GM10248 (cell line): ENCODE measurements around the gene MRPL12.

Source experiments
- CTCF ChIA-PET: fragments of 300-600 bp; sonication (Branson Sonifier 250); formaldehyde crosslinking; extraction: SDS; loops from one replicate; lab custom pipeline; 2021; ENCODE audit warnings: antibody characterized with exemption; lab: Yijun Ruan, JAX
- POLR2A ChIA-PET: fragments of 350-650 bp; sonication (Branson Sonifier 250); formaldehyde crosslinking; extraction: SDS; loops from one replicate; lab custom pipeline; 2020; ENCODE audit warnings: antibody characterized with exemption; lab: Yijun Ruan, JAX
- DNase-seq: peaks from one replicate; pipeline ENCODE4 v3.0.0; 2012; ENCODE audit errors: extremely low spot score
- TF ChIP-seq, protein P1 (sequence below): IDR thresholded peaks from 2 replicates; pipeline ENCODE4 v1.5.1; 2012; ENCODE audit warnings: mild to moderate bottlenecking, low read depth; ENCODE audit errors: extremely low read depth, missing control alignments, control extremely low read depth

Gene MRPL12

DNA sequence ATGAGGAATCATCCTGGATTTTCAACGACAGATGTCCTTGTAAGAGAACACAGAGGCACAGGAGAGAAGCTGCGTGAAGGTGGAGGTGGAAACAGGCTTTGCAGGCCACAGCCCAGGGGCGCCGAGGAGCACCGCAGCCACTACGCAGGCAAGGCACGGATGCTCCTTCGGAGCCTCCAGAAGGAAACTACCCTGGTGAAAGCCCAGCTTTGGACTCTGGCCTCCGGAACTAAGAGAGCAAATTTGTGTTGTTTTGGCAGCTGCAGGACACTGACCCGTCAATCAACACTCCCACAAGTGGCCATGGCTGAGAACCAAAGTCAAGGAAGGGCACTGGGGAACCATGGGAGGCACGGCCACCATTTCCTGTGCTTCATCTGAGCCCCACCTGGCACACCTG lies 23.0 kb upstream of the MRPL12 start:
- POLR2A ChIA-PET = no interaction called here
- TF ChIP-seq, protein P1, sequence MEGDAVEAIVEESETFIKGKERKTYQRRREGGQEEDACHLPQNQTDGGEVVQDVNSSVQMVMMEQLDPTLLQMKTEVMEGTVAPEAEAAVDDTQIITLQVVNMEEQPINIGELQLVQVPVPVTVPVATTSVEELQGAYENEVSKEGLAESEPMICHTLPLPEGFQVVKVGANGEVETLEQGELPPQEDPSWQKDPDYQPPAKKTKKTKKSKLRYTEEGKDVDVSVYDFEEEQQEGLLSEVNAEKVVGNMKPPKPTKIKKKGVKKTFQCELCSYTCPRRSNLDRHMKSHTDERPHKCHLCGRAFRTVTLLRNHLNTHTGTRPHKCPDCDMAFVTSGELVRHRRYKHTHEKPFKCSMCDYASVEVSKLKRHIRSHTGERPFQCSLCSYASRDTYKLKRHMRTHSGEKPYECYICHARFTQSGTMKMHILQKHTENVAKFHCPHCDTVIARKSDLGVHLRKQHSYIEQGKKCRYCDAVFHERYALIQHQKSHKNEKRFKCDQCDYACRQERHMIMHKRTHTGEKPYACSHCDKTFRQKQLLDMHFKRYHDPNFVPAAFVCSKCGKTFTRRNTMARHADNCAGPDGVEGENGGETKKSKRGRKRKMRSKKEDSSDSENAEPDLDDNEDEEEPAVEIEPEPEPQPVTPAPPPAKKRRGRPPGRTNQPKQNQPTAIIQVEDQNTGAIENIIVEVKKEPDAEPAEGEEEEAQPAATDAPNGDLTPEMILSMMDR = no peak
- CTCF ChIA-PET = interaction anchor here (0.9 kb wide), 1 partner anchor 10 kb away, joined by 3 read pairs; no protein-coding TSS in a partner anchor
- no peak for DNase-seq

DNA sequence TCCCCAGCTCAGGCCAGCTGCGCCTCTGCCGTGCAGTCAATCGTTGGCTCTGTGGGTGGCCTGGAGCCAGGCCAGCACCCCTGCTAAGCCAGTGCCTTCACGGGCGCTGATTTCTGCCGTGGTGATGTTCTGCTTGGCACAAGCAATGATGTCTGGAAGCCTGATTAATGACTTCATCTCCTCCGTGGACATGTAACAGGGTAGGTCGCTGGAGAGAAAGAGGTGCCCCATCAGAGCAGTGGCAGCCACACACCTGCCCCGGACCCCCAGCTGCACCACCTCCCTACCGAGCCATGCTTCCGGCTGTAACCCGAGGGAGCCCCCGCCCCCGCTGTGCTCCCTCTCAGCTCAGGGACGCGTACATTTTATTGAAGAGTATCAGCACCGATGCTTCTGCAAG lies 21.5 kb upstream of the MRPL12 start:
- TF ChIP-seq, protein P1 = no peak
- no peak for DNase-seq
- ChIA-PET POLR2A (interaction anchor here (1.0 kb wide), 1 partner anchor 20 kb away, joined by 3 read pairs; no protein-coding TSS in a partner anchor), CTCF (interaction anchor here (1.3 kb wide), 1 partner anchor 31 kb away, joined by 3 read pairs; no protein-coding TSS in a partner anchor)

DNA sequence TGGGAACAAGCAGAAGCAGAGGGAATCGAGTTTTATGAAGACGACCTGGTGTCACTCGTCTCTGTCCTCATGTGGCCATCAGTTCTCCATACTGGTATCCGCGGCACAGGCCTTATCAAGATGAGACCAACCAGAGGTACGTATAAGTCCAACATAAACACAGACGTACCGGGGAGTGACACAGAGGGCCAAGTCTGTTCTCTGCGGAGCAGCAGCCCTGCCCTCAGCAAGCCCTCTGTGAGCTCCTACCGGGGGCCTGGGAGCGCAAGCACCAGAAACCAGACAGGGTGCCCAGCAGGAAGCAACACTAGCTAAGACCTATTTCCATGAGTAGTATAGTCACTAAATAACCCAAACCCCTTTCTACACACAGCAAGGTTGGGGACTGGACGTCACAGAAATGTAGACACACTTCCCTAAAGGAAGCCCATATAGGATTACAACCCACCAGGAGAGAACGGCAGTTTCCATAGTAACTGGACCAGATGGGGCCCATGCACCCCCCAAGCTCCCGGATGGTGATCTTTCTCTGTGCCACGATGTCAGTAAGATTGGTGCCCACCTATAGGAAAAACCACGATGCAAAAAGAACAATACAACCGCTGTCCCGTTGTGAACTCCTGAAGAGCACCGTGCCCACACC lies 20.5 kb upstream of the MRPL12 start:
- POLR2A ChIA-PET = interaction anchor here (1.0 kb wide), 1 partner anchor 19 kb away, joined by 3 read pairs; no protein-coding TSS in a partner anchor
- CTCF ChIA-PET = interaction anchor here (1.3 to 3.2 kb wide), 4 partner anchors 12 to 32 kb away, joined by 3 to 12 read pairs (median 4); partner anchors contain the start of gene MRPL12
- TF ChIP-seq, protein P1 = no peak
- DNase-seq = no peak

DNA sequence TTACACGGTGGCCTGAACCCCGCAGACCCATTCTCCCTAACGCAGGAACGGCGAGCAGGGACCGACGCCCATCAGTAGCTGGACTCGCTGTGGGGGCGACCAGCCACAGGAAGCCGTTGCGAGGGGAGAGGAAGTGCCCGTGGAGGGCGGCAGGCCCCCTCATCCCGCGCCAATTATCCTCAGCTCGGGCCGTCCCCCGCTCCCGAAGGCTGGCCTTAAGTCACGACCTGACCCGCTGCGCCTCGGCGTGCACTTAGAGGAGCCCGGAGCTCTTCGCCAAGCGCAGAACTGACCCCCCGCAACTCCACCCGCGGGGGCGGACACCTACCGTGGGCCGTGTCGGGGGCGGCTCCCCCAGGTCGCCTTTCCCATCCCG lies 20.0 kb upstream of the MRPL12 start:
- ChIA-PET CTCF (interaction anchor here (1.2 to 3.2 kb wide), 5 partner anchors 12 to 32 kb away, joined by 3 to 12 read pairs (median 3); partner anchors contain the start of gene MRPL12), POLR2A (interaction anchor here (0.8 to 1.0 kb wide), 4 partner anchors 20 to 186 kb away, joined by 3 read pairs; partner anchors contain the start of genes FAAP100 and MRPL12)
- TF ChIP-seq, protein P1 = no peak
- DNase-seq = no peak

DNA sequence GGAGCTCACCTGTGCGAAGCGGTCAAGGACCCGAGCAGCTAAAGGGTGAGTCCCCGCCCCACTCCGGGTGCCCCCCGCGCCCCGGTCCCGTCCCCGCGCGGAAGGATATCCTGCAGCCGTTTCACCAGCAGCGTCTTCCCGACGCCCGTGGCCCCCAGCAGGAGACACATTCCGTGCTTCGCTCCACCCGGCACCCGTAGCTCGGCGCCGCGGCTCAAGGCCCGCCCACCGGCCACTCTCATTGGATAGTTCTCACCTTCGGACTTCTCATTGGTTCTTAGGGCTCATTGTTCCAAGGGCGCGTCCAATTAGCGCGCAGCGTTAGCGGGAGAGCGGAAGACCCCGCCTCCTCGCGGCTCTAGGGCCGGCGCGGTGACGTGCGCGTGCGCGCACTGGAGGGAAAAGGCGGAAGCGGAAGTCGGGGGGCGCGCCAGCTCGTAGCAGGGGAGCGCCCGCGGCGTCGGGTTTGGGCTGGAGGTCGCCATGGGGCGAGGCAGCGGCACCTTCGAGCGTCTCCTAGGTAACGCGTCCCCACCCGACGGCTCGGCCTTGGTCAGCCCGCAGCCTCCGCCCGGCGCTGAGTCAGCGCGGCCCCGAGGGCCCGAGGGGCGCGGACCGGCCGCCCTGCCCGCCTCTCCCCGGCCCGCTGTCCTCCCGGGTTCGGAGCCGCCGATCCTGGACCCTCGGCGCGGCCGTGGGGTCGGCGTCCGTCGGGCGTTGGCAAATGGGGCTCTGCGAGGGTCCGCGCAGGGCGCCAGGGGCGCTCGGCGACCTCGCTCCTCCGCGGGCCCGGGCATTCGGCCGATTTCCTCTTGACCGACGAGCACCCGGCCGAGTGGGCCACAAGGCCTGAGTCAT lies 19.4 kb upstream of the MRPL12 start, which contains the start of the genes ARL16 and HGS:
Gene ARL16 (minus strand): TSS at position 214 of the 858 bp plus-strand sequence. CDS start 44 bp downstream, at position 170.
Gene HGS (plus strand): TSS at position 428 of the 858 bp plus-strand sequence. CDS start 56 bp downstream, at position 484.
- CTCF ChIA-PET = interaction anchor here (1.2 to 3.2 kb wide), 5 partner anchors 9 to 24 kb away, joined by 3 to 12 read pairs (median 4); partner anchors contain the start of gene MRPL12
- peak; percentile 100 for DNase-seq
- TF ChIP-seq, protein P1 = no peak
- POLR2A ChIA-PET = interaction anchor here (0.5 to 1.0 kb wide), 5 partner anchors 19 to 186 kb away, joined by 3 to 12 read pairs (median 3); partner anchors contain the start of genes FAAP100 and MRPL12
